Upper lobe of right lung (tissue), 1 donor: ENCODE data around the gene RAB7B. TPM values are rescaled to one million over a fixed set of nuclear protein-coding genes. Genes with fewer than 3 reads are reported as not detected.

ENCODE experiments used
- ATAC-seq: fragments of 200-7000 bp; cut with Tn5 transposase; one replicate; pipeline ENCODE4 v1.9.1; 2020; ENCODE audit warnings: mild to moderate bottlenecking, moderate library complexity
- DNase-seq: peaks from one replicate; pipeline ENCODE4 v3.0.0-alpha.2; 2020
- H3K27ac ChIP-seq: fragments of 200-600 bp; one replicate; pipeline ENCODE4 v1.8.0; 2022
- H3K27me3 ChIP-seq: fragments of 200-600 bp; one replicate; pipeline ENCODE4 v1.8.0; 2022; ENCODE audit warnings: mild to moderate bottlenecking
- H3K36me3 ChIP-seq: fragments of 200-600 bp; one replicate; pipeline ENCODE4 v1.8.0; 2022
- H3K4me1 ChIP-seq: fragments of 200-600 bp; one replicate; pipeline ENCODE4 v1.8.0; 2022
- H3K4me3 ChIP-seq: fragments of 200-600 bp; one replicate; pipeline ENCODE4 v1.8.0; 2022; ENCODE audit warnings: mild to moderate bottlenecking
- H3K9me3 ChIP-seq: fragments of 200-600 bp; one replicate; pipeline ENCODE4 v1.8.0; 2022
- intact Hi-C: fragments of 100-400 bp; cut with DNase I; formaldehyde crosslinking; loops from one replicate; pipeline ENCODE4 v1.11.0; 2022
- total RNA-seq: library from RNA; stranded (reverse); fragmentation: NEBNext Ultra II Directional; extraction: Animal tissue kit (Norgen Biotek cat#: 25700); gene quantifications from one replicate; pipeline ENCODE4 v1.2.1, GENCODE V29; 2021
- TF ChIP-seq, protein P1 (sequence below): fragments of 200-600 bp; IDR thresholded peaks from one replicate; pipeline ENCODE4 v1.8.0; 2022; ENCODE audit warnings: antibody characterized with exemption
- donor health status: DM: no; HTN: yes; CAD: no; lungs with severe emphysema.

Gene RAB7B
- total RNA-seq, 1 donor from 2014 or later: 7.0 TPM

DNA sequence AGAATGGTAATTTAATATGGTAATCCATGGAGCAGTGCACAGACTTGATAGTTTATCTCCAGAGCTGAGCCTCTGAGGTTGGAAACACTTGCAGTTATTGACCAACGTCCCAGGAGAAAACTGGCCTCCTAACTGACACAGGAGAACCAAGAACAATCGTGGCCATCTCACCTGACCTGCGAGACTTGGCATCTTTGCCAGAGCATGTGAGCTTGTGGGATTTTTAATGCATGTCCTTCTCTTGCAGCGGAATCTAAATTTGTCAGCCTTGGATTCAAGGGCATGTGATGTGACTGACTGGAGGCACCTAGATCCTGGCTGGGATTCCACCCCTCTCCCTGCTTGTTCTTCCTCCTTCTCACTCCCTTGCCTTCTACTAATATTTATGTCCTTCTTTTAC lies 32.1 kb downstream of the RAB7B start:
- H3K36me3 ChIP-seq: no peaks in the 10 kb centered on the region
- intact Hi-C loops: no loop called here
- H3K4me3 ChIP-seq: no peak overlapping the region
- no peak for DNase-seq
- H3K4me1 ChIP-seq: peaks cover 3% of the 10 kb centered on the region
- TF ChIP-seq, protein P1, sequence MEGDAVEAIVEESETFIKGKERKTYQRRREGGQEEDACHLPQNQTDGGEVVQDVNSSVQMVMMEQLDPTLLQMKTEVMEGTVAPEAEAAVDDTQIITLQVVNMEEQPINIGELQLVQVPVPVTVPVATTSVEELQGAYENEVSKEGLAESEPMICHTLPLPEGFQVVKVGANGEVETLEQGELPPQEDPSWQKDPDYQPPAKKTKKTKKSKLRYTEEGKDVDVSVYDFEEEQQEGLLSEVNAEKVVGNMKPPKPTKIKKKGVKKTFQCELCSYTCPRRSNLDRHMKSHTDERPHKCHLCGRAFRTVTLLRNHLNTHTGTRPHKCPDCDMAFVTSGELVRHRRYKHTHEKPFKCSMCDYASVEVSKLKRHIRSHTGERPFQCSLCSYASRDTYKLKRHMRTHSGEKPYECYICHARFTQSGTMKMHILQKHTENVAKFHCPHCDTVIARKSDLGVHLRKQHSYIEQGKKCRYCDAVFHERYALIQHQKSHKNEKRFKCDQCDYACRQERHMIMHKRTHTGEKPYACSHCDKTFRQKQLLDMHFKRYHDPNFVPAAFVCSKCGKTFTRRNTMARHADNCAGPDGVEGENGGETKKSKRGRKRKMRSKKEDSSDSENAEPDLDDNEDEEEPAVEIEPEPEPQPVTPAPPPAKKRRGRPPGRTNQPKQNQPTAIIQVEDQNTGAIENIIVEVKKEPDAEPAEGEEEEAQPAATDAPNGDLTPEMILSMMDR: no peak
- no peaks in the 10 kb centered on the region for H3K9me3 ChIP-seq
- no peak for ATAC-seq
- no peaks in the 10 kb centered on the region for H3K27me3 ChIP-seq
- H3K27ac ChIP-seq: no peak overlapping the region

DNA sequence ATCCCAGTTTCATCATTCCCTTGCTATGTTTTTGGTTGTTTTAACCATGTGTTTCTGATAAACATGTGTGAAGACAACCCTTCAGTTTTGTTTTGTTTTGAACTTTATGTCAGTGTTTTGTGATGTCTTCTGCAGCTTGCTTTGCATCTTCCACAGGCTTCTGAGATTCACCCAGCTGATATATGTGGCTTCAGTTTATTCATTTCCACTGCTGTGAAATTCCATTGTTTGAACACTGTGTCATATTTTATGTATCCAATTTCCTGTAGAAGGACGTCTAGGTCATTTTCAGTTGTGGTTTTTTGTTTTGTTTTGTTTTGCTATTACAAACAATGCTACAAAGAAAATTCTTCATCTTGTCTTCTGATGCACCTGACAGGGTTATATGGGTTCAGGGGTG lies 32.7 kb downstream of the RAB7B start:
- Histone ChIP-seq H3K4me1 (peaks cover 2% of the 10 kb centered on the region), H3K27ac (no peak overlapping the region), H3K27me3 (no peaks in the 10 kb centered on the region), H3K4me3 (no peak overlapping the region), H3K9me3 (no peaks in the 10 kb centered on the region), H3K36me3 (no peaks in the 10 kb centered on the region)
- TF ChIP-seq, protein P1: no peak
- intact Hi-C loops: no loop called here
- ATAC-seq (no peak), DNase-seq (no peak)

DNA sequence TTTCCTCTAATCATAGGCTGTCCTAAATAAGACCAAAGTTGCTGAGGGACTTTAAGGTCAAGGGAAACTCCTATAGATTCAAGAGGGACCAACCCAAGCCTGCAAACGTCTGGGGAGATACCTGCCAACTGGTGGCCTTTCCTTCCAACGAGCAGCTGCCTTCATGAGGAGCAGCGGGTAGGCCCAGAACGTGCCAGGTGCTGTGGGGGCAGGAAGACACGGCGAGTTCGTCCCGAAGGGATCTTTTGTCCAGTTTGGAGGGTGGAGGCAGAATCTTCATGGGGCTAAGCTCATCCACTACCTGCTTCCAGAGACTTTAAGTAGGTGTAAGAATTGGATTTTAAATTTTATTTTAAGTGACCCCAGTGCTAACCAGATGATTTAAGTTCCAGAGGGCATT lies 34.0 kb downstream of the RAB7B start:
- H3K9me3 ChIP-seq: no peaks in the 10 kb centered on the region
- DNase-seq: peak; percentile 34

DNA sequence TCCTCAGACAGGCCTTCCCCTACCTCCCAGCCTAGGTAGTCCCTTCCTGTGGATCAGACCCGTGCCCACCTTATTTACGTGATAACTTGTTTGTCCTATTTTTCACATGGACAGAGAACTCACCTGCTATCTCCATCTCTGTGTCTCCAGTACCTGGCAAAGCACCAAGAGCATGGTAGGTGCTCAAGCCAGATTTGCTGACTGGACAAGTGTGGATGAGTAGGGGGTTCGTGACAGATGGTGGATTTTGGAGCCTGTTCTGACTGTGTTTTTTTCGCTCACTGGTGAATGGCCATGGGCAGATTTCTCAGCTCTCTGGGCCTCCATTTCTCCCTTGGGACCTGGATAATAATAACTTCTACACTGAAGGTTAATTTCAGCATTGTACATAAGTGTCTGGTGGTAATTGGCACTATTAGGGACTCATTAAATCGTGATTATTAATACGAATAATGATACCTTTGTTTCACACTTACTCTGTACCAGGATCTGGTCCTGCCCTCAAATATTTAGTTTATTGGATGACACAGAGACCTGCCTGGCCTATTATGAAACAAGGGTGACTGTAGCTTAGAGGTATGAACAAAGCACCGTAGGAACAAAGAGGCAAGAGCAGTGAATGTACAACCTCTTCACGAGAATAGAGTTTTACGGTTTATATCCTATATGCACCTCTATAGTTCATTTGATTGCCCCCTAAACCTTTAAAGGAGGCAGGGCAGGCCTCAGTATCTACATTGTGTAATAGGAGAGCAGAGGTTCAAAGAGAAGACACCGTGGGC lies 35.5 kb downstream of the RAB7B start:
- intact Hi-C loops: no loop called here
- no peak overlapping the region for H3K4me3 ChIP-seq

More for the DNA sequence above, 34.0 kb downstream of the RAB7B start:
- Histone ChIP-seq H3K4me1 (no peaks in the 10 kb centered on the region), H3K4me3 (no peak overlapping the region), H3K27me3 (no peaks in the 10 kb centered on the region), H3K36me3 (no peaks in the 10 kb centered on the region), H3K27ac (no peak overlapping the region)
- TF ChIP-seq, protein P1: no peak
- no peak for ATAC-seq
- intact Hi-C loops: no loop called here

DNA sequence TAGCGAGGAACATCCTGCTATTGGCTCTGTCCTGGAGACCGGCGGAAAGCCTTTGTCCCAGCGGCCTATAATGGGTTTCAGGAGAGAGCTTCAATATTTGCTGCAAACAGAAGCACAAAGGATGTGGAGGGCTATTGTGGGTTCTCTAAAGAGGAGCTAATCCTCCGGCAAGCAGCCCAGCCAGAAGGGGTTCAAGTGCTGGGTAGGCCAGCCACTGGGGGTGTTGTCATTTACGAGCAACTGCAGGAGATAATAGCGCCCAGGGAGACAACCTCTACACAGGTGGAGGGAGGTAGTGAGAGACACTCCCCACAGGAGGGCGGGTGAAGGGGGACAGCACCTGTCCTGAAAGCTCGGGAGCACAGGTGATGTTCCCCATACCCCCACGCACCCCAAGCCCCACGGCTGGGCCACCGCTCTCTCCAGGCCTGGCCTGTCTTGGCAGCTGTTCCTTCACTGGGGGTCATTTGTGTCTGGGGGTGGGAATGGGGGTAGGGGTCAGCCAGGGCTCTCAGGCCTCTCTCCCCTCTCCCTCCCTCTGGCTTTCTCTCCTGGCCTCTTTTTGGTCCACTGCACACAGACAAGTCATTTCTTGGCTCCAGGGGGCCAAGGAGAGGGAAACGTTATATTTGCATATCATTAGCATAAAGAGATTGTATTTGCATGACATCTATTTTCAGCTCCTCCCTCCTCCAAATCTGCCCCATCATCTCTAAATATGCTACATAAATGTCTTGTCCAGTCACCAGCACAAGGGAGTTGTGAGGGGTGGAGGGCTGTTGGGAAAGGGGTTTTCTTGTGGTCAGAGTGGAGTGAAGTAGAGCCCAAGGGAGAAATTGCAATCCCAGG lies 37.9 kb downstream of the RAB7B start:
- ATAC-seq (no peak), DNase-seq (peak; percentile 52)
- Histone ChIP-seq H3K27ac (no peak overlapping the region), H3K4me3 (no peak overlapping the region), H3K4me1 (peaks cover 20% of the 10 kb centered on the region), H3K9me3 (no peaks in the 10 kb centered on the region), H3K36me3 (no peaks in the 10 kb centered on the region), H3K27me3 (no peaks in the 10 kb centered on the region)
- intact Hi-C loops: no loop called here
- TF ChIP-seq, protein P1: no peak

More for the DNA sequence above, 35.5 kb downstream of the RAB7B start:
- H3K27ac ChIP-seq: no peak overlapping the region
- no peaks in the 10 kb centered on the region for H3K27me3 ChIP-seq
- no peak for ATAC-seq
- no peaks in the 10 kb centered on the region for H3K9me3 ChIP-seq
- no peak for DNase-seq
- H3K4me1 ChIP-seq: no peaks in the 10 kb centered on the region
- H3K36me3 ChIP-seq: no peaks in the 10 kb centered on the region
- TF ChIP-seq, protein P1: no peak
